GM12864 (cell line): ENCODE data around the gene SORD.
A peak's percentile ranks its signal among the peaks of the same experiment; 100 is the strongest.
"Not testable (repeated sequence)": the region's sequence is repeated elsewhere in the genome, so short reads cannot be mapped to it uniquely, and the experiment has no call there.

Source experiments
- DNase-seq: peaks from one replicate; pipeline ENCODE4 v3.0.0-alpha.2; 2011; ENCODE audit warnings: low read depth
- H3K4me3 ChIP-seq: 2 replicates; pipeline ENCODE4 v1.5.1; 2011; ENCODE audit warnings: mild to moderate bottlenecking, low read depth, low read length, control low read depth
- CTCF ChIP-seq: IDR thresholded peaks from 2 replicates; pipeline ENCODE4 v1.5.1; 2011; ENCODE audit warnings: low read depth, mild to moderate bottlenecking, moderate library complexity, low read length, control low read depth, inconsistent platforms; ENCODE audit errors: missing control alignments

Gene SORD

DNA sequence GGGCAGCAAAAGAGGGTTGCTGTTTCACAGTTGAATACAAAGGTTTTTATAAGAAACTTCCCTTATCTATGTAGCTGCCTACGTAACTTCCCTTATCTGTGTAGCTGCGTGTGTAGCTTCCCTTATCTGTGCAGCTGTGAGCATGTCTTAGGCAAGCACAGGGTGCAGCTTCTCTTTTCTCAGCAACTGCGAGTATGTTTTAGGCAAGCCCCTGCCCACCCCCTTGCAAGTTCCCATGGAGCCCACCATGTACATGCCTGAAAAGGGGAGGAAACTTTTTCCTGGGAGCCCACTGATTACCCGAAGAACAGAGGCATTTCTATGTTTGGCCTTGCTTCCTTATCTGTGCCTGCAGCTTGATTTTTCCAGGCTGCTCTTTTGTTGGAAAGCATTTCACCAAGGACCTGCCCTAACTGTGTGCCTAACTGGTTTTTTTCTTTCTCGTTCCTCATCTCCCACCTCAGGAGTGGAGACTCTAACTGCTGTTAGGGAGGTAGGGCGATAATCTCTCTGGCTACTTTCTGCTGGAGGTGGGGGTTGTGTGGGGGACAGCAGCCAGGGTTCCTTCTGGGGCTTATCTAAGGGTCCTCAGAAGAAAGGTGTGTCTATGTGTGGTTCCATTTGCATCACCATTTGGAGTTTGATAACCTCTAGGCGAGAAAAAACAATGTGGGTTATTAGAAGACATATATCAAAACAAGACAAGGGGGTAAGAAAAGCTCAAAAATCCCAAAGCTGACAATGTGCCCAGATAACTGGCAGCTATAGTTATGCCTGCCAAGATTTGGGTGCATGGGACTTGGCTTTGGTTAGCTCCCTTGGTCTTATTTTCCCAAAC lies 26.0 kb downstream of the SORD start:
- no peak for TF ChIP-seq CTCF
- peak; percentile 27 for DNase-seq
- H3K4me3 ChIP-seq = no peak overlapping the region

DNA sequence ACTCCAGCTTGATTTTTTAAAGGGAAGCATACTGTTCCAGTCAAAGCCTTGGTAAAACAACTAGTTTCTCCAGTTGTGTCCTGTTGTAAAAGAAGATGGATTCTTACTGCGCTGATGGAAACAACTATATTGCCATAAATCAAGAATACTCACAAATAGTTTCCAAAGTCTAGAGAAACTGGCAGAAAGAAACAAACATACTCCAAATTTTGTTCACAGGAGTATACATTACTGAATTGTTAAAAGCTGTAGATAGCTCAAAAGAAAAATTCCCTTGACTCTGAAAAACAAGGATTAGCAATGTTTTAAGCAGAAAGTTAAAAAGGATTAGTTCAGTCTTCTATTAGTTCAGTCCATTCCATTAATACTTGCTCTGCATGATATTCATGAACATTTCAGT lies 27.6 kb downstream of the SORD start:
- TF ChIP-seq CTCF = no peak
- no peak for DNase-seq

DNA sequence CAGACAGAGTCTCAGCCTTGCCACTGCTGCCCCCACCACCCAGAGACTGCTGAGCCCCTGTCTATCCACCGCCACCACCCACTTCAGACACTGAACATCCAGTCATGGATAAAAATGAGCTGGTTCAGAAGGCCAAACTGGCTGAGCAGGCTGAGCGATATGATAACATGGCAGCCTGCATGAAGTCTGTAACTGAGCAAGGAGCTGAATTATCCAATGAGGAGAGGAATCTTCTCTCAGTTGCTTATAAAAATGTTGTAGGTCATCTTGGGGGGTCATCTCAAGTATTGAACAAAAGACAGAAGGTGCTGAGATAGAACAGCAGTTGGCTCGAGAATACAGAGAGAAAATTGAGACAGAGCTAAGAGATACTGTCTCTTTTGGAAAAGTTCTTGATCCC lies 29.7 kb downstream of the SORD start:
- not testable (repeated sequence) for H3K4me3 ChIP-seq, DNase-seq

More for the DNA sequence above, 27.6 kb downstream of the SORD start:
- H3K4me3 ChIP-seq = no peak overlapping the region

- not testable (repeated sequence) for H3K4me3 ChIP-seq, DNase-seq
Measured at GRCh38 chr15:45058690-45059675, 36.0 kb downstream of the SORD start.

DNA sequence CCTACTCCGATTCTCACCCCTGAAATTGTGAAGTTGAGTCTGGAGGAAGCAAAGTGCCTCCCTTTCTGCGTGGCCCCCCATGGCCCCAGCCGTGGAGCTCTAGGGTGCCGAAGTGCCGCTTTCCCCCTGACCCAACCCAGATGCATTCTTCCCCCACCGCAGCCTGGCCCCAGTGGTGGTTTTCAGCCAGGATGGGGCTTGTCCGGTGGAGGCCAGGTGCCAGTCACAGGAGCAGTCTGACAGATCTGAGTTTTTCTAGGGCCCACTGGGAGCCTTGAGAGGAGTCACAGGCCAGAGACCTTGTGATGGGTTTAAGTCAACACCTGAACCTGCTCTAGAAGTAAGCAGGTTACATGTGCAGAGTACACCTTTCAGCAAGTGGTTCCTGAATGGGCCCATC lies 39.3 kb downstream of the SORD start:
- not testable (repeated sequence) for H3K4me3 ChIP-seq, DNase-seq

- H3K4me3 ChIP-seq = no peak overlapping the region
- no peak for TF ChIP-seq CTCF
- no peak for DNase-seq
Measured at GRCh38 chr15:45064386-45064785, 41.4 kb downstream of the SORD start.

- not testable (repeated sequence) for DNase-seq, H3K4me3 ChIP-seq
Measured at GRCh38 chr15:45069942-45070360, 47.0 kb downstream of the SORD start.

DNA sequence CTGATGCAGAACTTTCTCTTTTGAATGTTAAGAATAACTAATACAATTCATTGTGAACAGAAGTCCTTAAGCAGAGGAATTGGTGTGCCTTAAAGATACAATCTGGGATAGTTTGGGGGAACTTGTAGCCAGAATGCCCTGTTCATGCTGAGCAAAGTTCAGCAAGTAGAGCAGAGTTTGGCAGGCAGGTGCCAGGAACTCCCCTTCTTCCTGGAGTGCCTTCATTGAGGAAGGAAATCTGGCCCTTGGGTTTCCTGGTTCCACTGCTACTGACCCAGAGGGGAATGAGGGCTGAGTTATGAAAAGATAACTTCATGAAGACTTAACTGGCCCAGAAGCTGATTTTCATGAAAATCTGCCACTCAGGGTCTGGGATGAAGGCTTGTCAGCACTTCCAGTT lies 50.6 kb downstream of the SORD start:
- H3K4me3 ChIP-seq, DNase-seq: not testable (repeated sequence)

GRCh38 chr15:45075440-45076320 lies 52.7 kb downstream of the SORD start:
- H3K4me3 ChIP-seq, DNase-seq: not testable (repeated sequence)

DNA sequence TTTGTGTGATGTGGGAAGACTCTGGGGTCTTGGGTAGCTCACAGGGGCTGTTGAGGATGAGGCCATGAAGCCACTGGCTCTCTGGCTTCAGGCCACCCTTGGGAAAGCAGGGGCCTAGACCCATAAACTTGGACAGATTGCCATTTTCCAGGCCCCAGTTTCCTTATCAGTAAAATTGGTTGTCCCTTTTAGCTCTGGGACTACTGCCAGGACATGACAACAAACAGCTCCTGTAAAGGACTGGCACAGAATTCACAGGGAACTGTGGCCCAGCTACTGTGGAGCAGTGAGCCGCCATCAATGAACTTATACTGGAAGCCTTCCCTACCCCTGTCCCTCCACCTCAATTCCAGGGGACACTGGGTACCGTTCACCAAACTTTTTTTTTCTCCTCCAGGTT lies 54.4 kb downstream of the SORD start:
- not testable (repeated sequence) for DNase-seq, H3K4me3 ChIP-seq

GRCh38 chr15:45079201-45079600 lies 56.2 kb downstream of the SORD start:
- not testable (repeated sequence) for H3K4me3 ChIP-seq, DNase-seq

DNA sequence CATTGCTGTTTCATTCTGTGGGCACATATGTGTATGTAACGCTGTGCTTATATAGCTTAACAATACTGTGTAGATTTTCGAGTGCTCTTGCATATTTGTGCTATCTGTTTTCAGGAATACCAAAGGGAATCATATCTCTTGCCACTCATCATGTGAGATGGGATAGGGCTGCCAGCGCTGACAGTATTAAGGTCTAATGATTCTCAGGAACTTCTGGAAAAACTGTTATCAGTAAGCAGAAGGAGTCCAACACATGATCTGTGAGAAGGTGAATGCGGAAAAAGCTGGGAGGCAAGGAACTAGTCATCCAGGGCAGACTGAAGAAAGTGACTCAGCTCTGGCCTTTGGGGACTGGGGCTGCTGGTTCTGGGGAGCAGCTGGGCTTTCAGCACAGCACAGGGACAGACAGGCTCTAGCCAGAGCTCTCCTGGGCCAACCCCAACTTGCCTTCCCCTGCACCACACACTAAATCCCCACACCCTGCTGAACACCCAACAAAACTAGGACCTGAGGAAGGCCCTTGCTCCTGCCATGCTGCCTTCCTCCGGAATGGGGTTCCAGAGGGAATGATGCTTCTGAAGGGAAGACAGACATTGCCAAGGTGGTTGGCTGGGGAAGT lies 56.7 kb downstream of the SORD start:
- DNase-seq = not testable (repeated sequence)

DNA sequence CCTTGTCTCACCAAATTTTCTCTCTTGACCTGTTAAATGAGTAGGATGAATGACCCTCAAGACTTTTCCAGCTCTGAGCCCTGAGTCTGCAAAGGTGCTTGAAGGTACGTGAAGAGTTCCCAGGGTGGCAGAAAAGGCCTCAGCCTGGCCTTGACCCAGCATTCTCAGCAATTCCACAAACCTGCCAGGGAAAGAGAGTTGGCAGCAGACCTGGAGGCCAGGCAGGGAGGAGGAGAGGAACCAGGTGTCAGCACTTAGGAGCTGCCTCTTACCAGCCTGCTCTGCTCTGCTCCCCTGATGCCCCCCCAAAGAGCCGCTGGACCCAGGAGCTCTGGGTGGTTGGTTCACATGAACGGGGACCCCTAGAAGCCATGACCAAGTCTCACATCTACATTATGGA lies 57.6 kb downstream of the SORD start:
- DNase-seq, H3K4me3 ChIP-seq: not testable (repeated sequence)

More for the DNA sequence above, 56.7 kb downstream of the SORD start:
- not testable (repeated sequence) for H3K4me3 ChIP-seq

DNA sequence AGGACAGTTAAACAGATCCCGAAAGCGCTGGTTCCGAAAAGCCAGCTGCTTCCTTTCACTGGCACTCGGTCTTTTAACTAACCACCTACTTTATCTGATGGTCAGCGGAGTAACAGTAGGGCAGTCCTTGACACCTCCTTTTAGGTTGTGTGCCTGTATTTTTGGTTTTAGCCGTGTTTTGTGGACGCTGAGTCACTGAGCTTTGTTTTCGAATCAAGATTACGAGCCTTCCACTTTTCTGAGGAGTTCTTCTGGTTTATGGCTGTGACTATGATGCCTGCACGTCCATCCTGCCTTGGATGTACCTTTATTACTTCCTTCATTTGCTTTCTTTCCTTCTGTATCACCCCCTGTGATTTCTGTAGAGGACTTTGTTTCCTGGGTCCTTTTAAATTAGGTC lies 59.4 kb downstream of the SORD start:
- not testable (repeated sequence) for H3K4me3 ChIP-seq, DNase-seq
